HCT116 (cell line): Measurements from ENCODE around the gene ESAM. TPM values are rescaled to one million over a fixed set of nuclear protein-coding genes. Genes with fewer than 3 reads are reported as not detected.

Experiments
- ATAC-seq: fragments of 200-7000 bp; cut with Tn5 transposase; 2 replicates; pipeline ENCODE4 v1.9.1; 2020; ENCODE audit warnings: mild to moderate bottlenecking, moderate library complexity
- BruUV-seq: library from RNA; stranded (reverse); fragments of 400-500 nt; replicated peaks from 2 replicates; lab custom pipeline; 2021; lab: Mats Ljungman, UMichigan
- CTCF ChIA-PET: fragments of 300-600 bp; sonication (Branson Sonifier 250); formaldehyde crosslinking; loops from one replicate; lab custom pipeline; 2021; ENCODE audit warnings: antibody characterized with exemption; lab: Charles Lee
- POLR2A ChIA-PET: fragments of 300-600, 350-600 bp; sonication (Branson Sonifier 250); formaldehyde crosslinking; loops from one replicate; lab custom pipeline; 2021; ENCODE audit warnings: antibody characterized with exemption; lab: Charles Lee
- RAD21 ChIA-PET, 2 experiments: fragments of 300-600 bp; sonication (Branson Sonifier 250); formaldehyde crosslinking; loops; one replicate each; lab custom pipeline; 2023; ENCODE audit warnings: low total read pairs in 2 of 2; ENCODE audit not compliant: uncharacterized antibody in 2 of 2, unreplicated experiment in 2 of 2, low non-redundant PET in 1 of 2; lab: Charles Lee
- DNase-seq: peaks from one replicate; pipeline ENCODE4 v3.0.0-alpha.2; 2010; ENCODE audit warnings: low read depth, low spot score
- H2AFZ ChIP-seq: fragments of 200-600 bp; shearing (Covaris generic), sonication (generic); 2 replicates; pipeline ENCODE4 v1.6.1; 2017; ENCODE audit warnings: low read depth, mixed run types, mixed read lengths, antibody characterized with exemption, low read length; ENCODE audit not compliant: poor library complexity, severe bottlenecking
- H3K27ac ChIP-seq: 2 replicates; pipeline ENCODE4 v1.5.1; 2012; ENCODE audit warnings: low read depth, low read length
- H3K27me3 ChIP-seq: fragments of 200-600 bp; sonication (generic); 2 replicates; pipeline ENCODE4 v1.6.1; 2016; ENCODE audit warnings: mixed run types, low read length, mixed read lengths; ENCODE audit not compliant: insufficient read depth
- H3K36me3 ChIP-seq, 2 experiments: fragments of 200-500 bp in 1 of 2; fragments of 200-600 bp in 1 of 2; sonication (Bioruptor generic) in 1 of 2; sonication (generic) in 1 of 2; 2 replicates each; pipeline versions ENCODE4 v1.5.1 to v1.6.1; 2014 to 2016; ENCODE audit warnings: low read length in 2 of 2, inconsistent platforms in 1 of 2, mixed read lengths in 1 of 2, mixed run types in 1 of 2; ENCODE audit not compliant: insufficient read depth in 2 of 2, control insufficient read depth in 1 of 2
- H3K4me1 ChIP-seq, 2 experiments: fragments of 200-600 bp in 1 of 2; sonication (generic) in 1 of 2; 2 replicates each; pipeline versions ENCODE4 v1.5.1 to v1.6.1; 2012 to 2017; ENCODE audit warnings: low read length in 2 of 2, inconsistent platforms in 1 of 2, mild to moderate bottlenecking in 1 of 2, mixed read lengths in 1 of 2, mixed run types in 1 of 2, moderate library complexity in 1 of 2; ENCODE audit not compliant: insufficient read depth in 2 of 2, control insufficient read depth in 1 of 2
- H3K4me2 ChIP-seq: fragments of 200-600 bp; sonication (generic); 2 replicates; pipeline ENCODE4 v1.6.1; 2017; ENCODE audit warnings: mixed run types, low read length, mixed read lengths
- H3K4me3 ChIP-seq, 2 experiments: fragments of 200-600 bp in 1 of 2; sonication (generic) in 1 of 2; replicated peaks in 1 of 2; 2 replicates each; pipeline ENCODE4 v1.5.1; 2011 to 2016; ENCODE audit warnings: low read length in 2 of 2, control low read depth in 1 of 2, low read depth in 1 of 2, mild to moderate bottlenecking in 1 of 2, mixed read lengths in 1 of 2, mixed run types in 1 of 2
- H3K79me2 ChIP-seq: fragments of 200-600 bp; sonication (generic); 2 replicates; pipeline ENCODE4 v1.6.1; 2017; ENCODE audit warnings: mild to moderate bottlenecking, mixed run types, low read length, moderate library complexity, mixed read lengths; ENCODE audit not compliant: insufficient read depth
- H3K9ac ChIP-seq: fragments of 200-600 bp; sonication (generic); 2 replicates; pipeline ENCODE4 v1.6.1; 2016; ENCODE audit warnings: low read length, mixed read lengths
- H3K9me2 ChIP-seq: fragments of 200-600 bp; sonication (generic), shearing (Covaris generic); 2 replicates; pipeline ENCODE4 v1.6.1; 2017; ENCODE audit warnings: mixed run types, mild to moderate bottlenecking, moderate library complexity; ENCODE audit not compliant: insufficient read depth
- H3K9me3 ChIP-seq, 2 experiments: fragments of 200-500 bp in 1 of 2; fragments of 200-600 bp in 1 of 2; sonication (Bioruptor generic) in 1 of 2; sonication (generic) in 1 of 2; 2 replicates each; pipeline ENCODE4 v1.6.1; 2014 to 2017; ENCODE audit warnings: low read length in 2 of 2, mixed read lengths in 2 of 2, inconsistent platforms in 1 of 2, low read depth in 1 of 2, mild to moderate bottlenecking in 1 of 2, mixed run types in 1 of 2, moderate library complexity in 1 of 2; ENCODE audit not compliant: control insufficient read depth in 1 of 2, insufficient read depth in 1 of 2
- H4K20me1 ChIP-seq: fragments of 200-600 bp; sonication (generic), shearing (Covaris generic); 2 replicates; pipeline ENCODE4 v1.6.1; 2017; ENCODE audit warnings: mixed run types, mild to moderate bottlenecking, moderate library complexity; ENCODE audit not compliant: insufficient read depth
- ATF3 ChIP-seq: IDR thresholded peaks from 2 replicates; pipeline ENCODE4 v1.6.1; 2012
- CBX3 ChIP-seq: IDR thresholded peaks from 2 replicates; pipeline ENCODE4 v1.6.1; 2012; ENCODE audit warnings: low read depth
- CEBPB ChIP-seq: IDR thresholded peaks from 2 replicates; pipeline ENCODE4 v1.6.1; 2012; ENCODE audit warnings: low read depth
- CTCF ChIP-seq, 3 experiments: fragments of 200-600 bp in 1 of 3; sonication (generic) in 1 of 3; IDR thresholded peaks in 2 of 3; conservative IDR thresholded peaks in 1 of 3; 2 replicates each; pipeline ENCODE4 v1.5.1; 2012 to 2017; ENCODE audit warnings: low read depth in 2 of 3, low read length in 2 of 3, antibody characterized with exemption in 1 of 3, borderline replicate concordance in 1 of 3, control low read depth in 1 of 3, mild to moderate bottlenecking in 1 of 3, mixed read lengths in 1 of 3, mixed run types in 1 of 3, moderate library complexity in 1 of 3; ENCODE audit not compliant: insufficient read depth in 1 of 3
- ELF1 ChIP-seq: IDR thresholded peaks from 2 replicates; pipeline ENCODE4 v1.6.1; 2012; ENCODE audit warnings: low read depth, borderline replicate concordance
- FOSL1 ChIP-seq: IDR thresholded peaks from 2 replicates; pipeline ENCODE4 v1.6.1; 2012; ENCODE audit warnings: low read depth
- JUND ChIP-seq: IDR thresholded peaks from 2 replicates; pipeline ENCODE4 v1.6.1; 2012
- MAX ChIP-seq: IDR thresholded peaks from 2 replicates; pipeline ENCODE4 v1.6.1; 2012
- POLR2A ChIP-seq: IDR thresholded peaks from 2 replicates; pipeline ENCODE4 v1.7.0; 2011; ENCODE audit warnings: borderline replicate concordance; ENCODE audit not compliant: insufficient read depth, insufficient read length; ENCODE audit errors: extremely low read depth
- POLR2AphosphoS5 ChIP-seq: IDR thresholded peaks from 2 replicates; pipeline ENCODE4 v1.6.1; 2011; ENCODE audit warnings: mild to moderate bottlenecking, low read depth, low read length, moderate library complexity
- RAD21 ChIP-seq: IDR thresholded peaks from 2 replicates; pipeline ENCODE4 v1.6.1; 2012; ENCODE audit warnings: low read depth, mild to moderate bottlenecking
- REST ChIP-seq: IDR thresholded peaks from 2 replicates; pipeline ENCODE4 v1.6.1; 2012; ENCODE audit warnings: low read depth
- SIN3A ChIP-seq: IDR thresholded peaks from 2 replicates; pipeline ENCODE4 v1.6.1; 2012; ENCODE audit warnings: low read depth
- SRF ChIP-seq: IDR thresholded peaks from 2 replicates; pipeline ENCODE4 v1.6.1; 2012; ENCODE audit warnings: low read depth
- YY1 ChIP-seq: IDR thresholded peaks from 2 replicates; pipeline ENCODE4 v1.6.1; 2011; ENCODE audit warnings: low read length, low read depth, moderate library complexity, mild to moderate bottlenecking; ENCODE audit not compliant: insufficient replicate concordance; ENCODE audit errors: extremely low read depth
- ZNF274 ChIP-seq: fragments of 200-500 bp; sonication (Bioruptor generic); IDR thresholded peaks from 2 replicates; pipeline ENCODE4 v1.6.1; 2014; ENCODE audit warnings: mild to moderate bottlenecking, low read depth, low read length, inconsistent platforms
- intact Hi-C: fragments of 100-400 bp; cut with micrococcal nuclease; formaldehyde crosslinking; loops from 2 replicates; pipeline ENCODE4 v1.10.0; 2022
- total RNA-seq: library from RNA; stranded (reverse); gene quantifications from one replicate; pipeline ENCODE4 v1.2.1, GENCODE V29; 2021; ENCODE audit not compliant: unreplicated experiment

ESAM gene
- total RNA-seq, 1 experiment from 2014 or later = 6.1 TPM

- POLR2A ChIA-PET = interaction anchor here (1.3 kb wide), 1 partner anchor 11 kb away, joined by 5 read pairs; no protein-coding TSS in a partner anchor
- no TSS peak for BruUV-seq
Observed at GRCh38 chr11:124747406-124748099, 14.5 kb downstream of the ESAM start.

More at GRCh38 chr11:124747406-124748099, 14.5 kb downstream of the ESAM start:
- peak; percentile 5 for ATAC-seq
- Histone ChIP-seq H3K9me3 (no peaks in the 10 kb centered on the region), H3K9me2 (no peaks in the 10 kb centered on the region), H3K4me3 (peak overlapping the region in 1 of 2 experiments; percentile 18; a peak in 3 of 4 replicates), H3K4me1 (peaks cover 10 to 36% of the 10 kb centered on the region in 2 experiments), H2AFZ (no peak overlapping the region), H4K20me1 (no peaks in the 10 kb centered on the region)
- CTCF ChIA-PET = interaction anchor here (1.3 to 2.0 kb wide), 7 partner anchors 16 to 78 kb away, joined by 3 to 13 read pairs (median 5); partner anchors contain the start of genes ESAM, SIAE and SPA17
- TF ChIP-seq RAD21 (no peak), YY1 (no peak), REST (no peak), POLR2AphosphoS5 (no peak), SRF (no peak), JUND (no peak), SIN3A (no peak), FOSL1 (no peak), CEBPB (no peak), CBX3 (no peak), MAX (no peak), ZNF274 (no peak), CTCF (IDR thresholded peaks at IDR 0.05 in 2 of 3, conservative IDR thresholded peaks at IDR 0.05 in 1 of 3; ENCODE audit: borderline replicate concordance in 1 of 3, insufficient read depth in 1 of 3, low read depth in 2 of 3, low read length in 2 of 3) (no peak), ELF1 (no peak), ATF3 (no peak), POLR2A (no peak)
- TF ChIP-seq, all 23 proteins: peak for 0
- RAD21 ChIA-PET = interaction anchor here in 1 of 2 experiments (1.0 kb wide), 1 partner anchor 78 kb away, joined by 4 read pairs; no protein-coding TSS in a partner anchor
- H3K79me2 ChIP-seq = no peaks in the 10 kb centered on the region
- H3K36me3 ChIP-seq = no peaks in the 10 kb centered on the region
- H3K27me3 ChIP-seq = no peaks in the 10 kb centered on the region
- intact Hi-C loops = loop anchor here (1.0 to 2.0 kb wide), 2 partner anchors 11 to 15 kb away; partner anchors contain the start of gene ESAM
- peak overlapping the region; percentile 30; the same call in 1 of the 2 replicates for H3K9ac ChIP-seq
- H3K27ac ChIP-seq = peak overlapping the region; percentile 50; the same call in 1 of the 2 replicates
- peak overlapping the region; percentile 98 for H3K4me2 ChIP-seq
- no peak for DNase-seq
